GM23338 (cell line): Measurements from ENCODE around the gene RTP5. TPM values are rescaled to one million over a fixed set of nuclear protein-coding genes. Genes with fewer than 3 reads are reported as not detected.
"Not testable (repeated sequence)": the region's sequence is repeated elsewhere in the genome, so short reads cannot be mapped to it uniquely, and the experiment has no call there.

Experiments used
- ATAC-seq: fragments of 200-7000 bp; cut with Tn5 transposase; 3 replicates; pipeline ENCODE4 v1.9.1; 2020
- DNase-seq: peaks from one replicate; pipeline ENCODE4 v3.0.0-alpha.2; 2015; ENCODE audit warnings: low spot score
- H2AFZ ChIP-seq: fragments of 200-600 bp; sonication (generic); 2 replicates; pipeline ENCODE4 v1.8.0; 2016; ENCODE audit warnings: antibody characterized with exemption, mild to moderate bottlenecking, moderate library complexity
- H3F3A ChIP-seq: fragments of 200-600 bp; sonication (generic); replicated peaks from 2 replicates; pipeline ENCODE4 v1.8.0; 2017; ENCODE audit warnings: antibody characterized with exemption, mixed run types, low read depth
- H3K27ac ChIP-seq: fragments of 200-600 bp; sonication (generic); 2 replicates; pipeline ENCODE4 v1.6.1; 2016; ENCODE audit warnings: low read depth
- H3K27me3 ChIP-seq: fragments of 200-600 bp; sonication (generic); 2 replicates; pipeline ENCODE4 v1.8.0; 2016; ENCODE audit warnings: mild to moderate bottlenecking, mixed run types, moderate library complexity; ENCODE audit not compliant: insufficient read depth
- H3K36me3 ChIP-seq: fragments of 200-600 bp; sonication (generic); 2 replicates; pipeline ENCODE4 v1.8.0; 2016; ENCODE audit warnings: mild to moderate bottlenecking; ENCODE audit not compliant: insufficient read depth
- H3K4me1 ChIP-seq: fragments of 200-600 bp; sonication (generic); 2 replicates; pipeline ENCODE4 v1.8.0; 2016; ENCODE audit warnings: mild to moderate bottlenecking, moderate library complexity; ENCODE audit not compliant: insufficient read depth
- H3K4me2 ChIP-seq: fragments of 200-600 bp; sonication (generic); 2 replicates; pipeline ENCODE4 v1.7.1; 2017; ENCODE audit warnings: mixed run types
- H3K4me3 ChIP-seq: fragments of 200-600 bp; sonication (generic); 2 replicates; pipeline ENCODE4 v1.6.1; 2016; ENCODE audit warnings: mixed run types
- H3K79me2 ChIP-seq: fragments of 200-600 bp; sonication (generic); replicated peaks from 2 replicates; pipeline ENCODE4 v1.8.0; 2017; ENCODE audit warnings: mild to moderate bottlenecking; ENCODE audit not compliant: insufficient read depth
- H3K9me2 ChIP-seq: fragments of 200-600 bp; sonication (generic); 2 replicates; pipeline ENCODE4 v1.8.0; 2017; ENCODE audit not compliant: insufficient read depth
- H4K20me1 ChIP-seq: fragments of 200-600 bp; sonication (generic); replicated peaks from 2 replicates; pipeline ENCODE4 v1.8.0; 2017; ENCODE audit warnings: mild to moderate bottlenecking; ENCODE audit not compliant: insufficient read depth
- H3K27ac Mint-ChIP-seq: 2 replicates; pipeline ENCODE4 v1.8.0; 2020; ENCODE audit warnings: inconsistent platforms, mild to moderate bottlenecking, moderate library complexity, mixed read lengths
- H3K27me3 Mint-ChIP-seq: 3 replicates; pipeline ENCODE4 v1.8.0; 2022; ENCODE audit warnings: low read depth, mild to moderate bottlenecking, moderate library complexity, mixed read lengths, inconsistent platforms; ENCODE audit not compliant: insufficient read depth, poor library complexity
- H3K36me3 Mint-ChIP-seq: 3 replicates; pipeline ENCODE4 v1.8.0; 2021; ENCODE audit warnings: low read depth, mild to moderate bottlenecking, inconsistent platforms, moderate library complexity, mixed read lengths
- H3K4me1 Mint-ChIP-seq: 3 replicates; pipeline ENCODE4 v1.8.0; 2020; ENCODE audit warnings: mild to moderate bottlenecking, inconsistent platforms, mixed read lengths
- H3K4me3 Mint-ChIP-seq: 3 replicates; pipeline ENCODE4 v1.8.0; 2021; ENCODE audit warnings: moderate library complexity, mild to moderate bottlenecking, inconsistent platforms, mixed read lengths
- H3K9me3 Mint-ChIP-seq: 3 replicates; pipeline ENCODE4 v1.8.0; 2020; ENCODE audit warnings: moderate library complexity, mild to moderate bottlenecking, inconsistent platforms, mixed read lengths
- CTCF ChIP-seq, 2 experiments: fragments of 200-600 bp in 1 of 2; sonication (generic) in 1 of 2; conservative IDR thresholded peaks; 2 replicates each; pipeline versions ENCODE4 v1.5.1 to v1.6.1; 2016 to 2017; ENCODE audit warnings: antibody characterized with exemption in 2 of 2, low read depth in 2 of 2, mild to moderate bottlenecking in 2 of 2, moderate library complexity in 1 of 2
- ETS1 ChIP-seq: IDR thresholded peaks from 2 replicates; pipeline ENCODE4 v1.6.1; 2016; ENCODE audit warnings: antibody characterized with exemption
- EZH2 ChIP-seq: fragments of 200-600 bp; sonication (generic); IDR thresholded peaks from one replicate; pipeline ENCODE4 v1.8.0; 2017; ENCODE audit warnings: antibody characterized with exemption, mild to moderate bottlenecking, low read depth; ENCODE audit not compliant: unreplicated experiment
- EZH2phosphoT487 ChIP-seq: fragments of 200-600 bp; sonication (generic); IDR thresholded peaks from one replicate; pipeline ENCODE4 v1.8.1; 2018; ENCODE audit warnings: antibody characterized with exemption; ENCODE audit not compliant: unreplicated experiment
- JUNB ChIP-seq: IDR thresholded peaks from one replicate; pipeline ENCODE4 v1.6.1; 2016; ENCODE audit warnings: antibody characterized with exemption; ENCODE audit not compliant: unreplicated experiment
- NANOG ChIP-seq: IDR thresholded peaks from 2 replicates; pipeline ENCODE4 v1.6.1; 2016; ENCODE audit warnings: antibody characterized with exemption, borderline replicate concordance
- REST ChIP-seq: IDR thresholded peaks from one replicate; pipeline ENCODE4 v1.6.1; 2018; ENCODE audit warnings: antibody characterized with exemption; ENCODE audit not compliant: unreplicated experiment
- STAT1 ChIP-seq: IDR thresholded peaks from one replicate; pipeline ENCODE4 v1.6.1; 2016; ENCODE audit warnings: antibody characterized with exemption; ENCODE audit not compliant: unreplicated experiment
- ZNF331 ChIP-seq: fragments of 250-450 bp; sonication (Bioruptor Pico); IDR thresholded peaks from 2 replicates; pipeline ENCODE4 v1.5.0; 2020; ENCODE audit warnings: low read depth, mild to moderate bottlenecking, moderate library complexity
- polyA plus RNA-seq: library from polyadenylated mRNA; unstranded; fragments of >200 nt; fragmentation: Nextera tagmentation; extraction: Ambion mirVana; gene quantifications from 2 replicates; pipeline ENCODE4 v1.2.1, GENCODE V29; 2016
- total RNA-seq: library from RNA; depleted of rRNA; stranded (reverse); fragments of >200 nt; shearing (Covaris generic); gene quantifications from 2 replicates; pipeline ENCODE4 v1.2.3, GENCODE V29; 2014

The RTP5 gene
- total and polyA plus RNA-seq, 2 experiments from 2014 or later: not detected

GRCh38 chr2:241875754-241876527, 6.4 kb downstream of the RTP5 start:
- H3K4me1 ChIP-seq, H3K79me2 ChIP-seq, H3K9me2 ChIP-seq, H3K4me2 ChIP-seq, H3K4me3 Mint-ChIP-seq, ATAC-seq, H4K20me1 ChIP-seq, H3K27ac Mint-ChIP-seq, H3K36me3 ChIP-seq, H3K27me3 ChIP-seq, H3F3A ChIP-seq, H3K27ac ChIP-seq, H3K4me3 ChIP-seq, H2AFZ ChIP-seq, H3K4me1 Mint-ChIP-seq: not testable (repeated sequence)
- Mint-ChIP-seq H3K27me3 (peaks cover 21% of the 10 kb centered on the region), H3K9me3 (peaks cover 18% of the 10 kb centered on the region), H3K36me3 (peaks cover 10% of the 10 kb centered on the region; the same call in 2 of the 3 replicates)
- TF ChIP-seq CTCF (conservative IDR thresholded peaks at IDR 0.05; ENCODE audit: low read depth in 2 of 2): peak; percentile 40 to 52
- DNase-seq: peak; percentile 57

- Histone ChIP-seq H3K27ac (no peak overlapping the region), H3K36me3 (no peaks in the 10 kb centered on the region), H4K20me1 (no peaks in the 10 kb centered on the region), H3K27me3 (no peaks in the 10 kb centered on the region), H3K4me1 (peaks cover 7% of the 10 kb centered on the region; the same call in 1 of the 2 replicates), H2AFZ (no peak overlapping the region), H3K4me3 (no peak overlapping the region), H3K9me2 (no peaks in the 10 kb centered on the region), H3F3A (no peaks in the 10 kb centered on the region), H3K4me2 (no peak overlapping the region), H3K79me2 (no peaks in the 10 kb centered on the region)
- Mint-ChIP-seq H3K4me3 (no peak overlapping the region), H3K27ac (no peak overlapping the region), H3K27me3 (peaks cover 27% of the 10 kb centered on the region), H3K9me3 (peaks cover 20% of the 10 kb centered on the region), H3K4me1 (peaks cover 4% of the 10 kb centered on the region), H3K36me3 (peaks cover 10% of the 10 kb centered on the region; the same call in 2 of the 3 replicates)
- ATAC-seq (no peak), DNase-seq (no peak)
- TF ChIP-seq EZH2 (no peak), CTCF (conservative IDR thresholded peaks at IDR 0.05; ENCODE audit: low read depth in 2 of 2) (no peak), REST (no peak), EZH2phosphoT487 (no peak), NANOG (no peak), JUNB (no peak), STAT1 (no peak), ZNF331 (no peak), ETS1 (no peak)
Measured at GRCh38 chr2:241876528-241877196, 7.1 kb downstream of the RTP5 start.
